ENCODE data around the gene ELOVL6.

The ELOVL6 gene

DNA sequence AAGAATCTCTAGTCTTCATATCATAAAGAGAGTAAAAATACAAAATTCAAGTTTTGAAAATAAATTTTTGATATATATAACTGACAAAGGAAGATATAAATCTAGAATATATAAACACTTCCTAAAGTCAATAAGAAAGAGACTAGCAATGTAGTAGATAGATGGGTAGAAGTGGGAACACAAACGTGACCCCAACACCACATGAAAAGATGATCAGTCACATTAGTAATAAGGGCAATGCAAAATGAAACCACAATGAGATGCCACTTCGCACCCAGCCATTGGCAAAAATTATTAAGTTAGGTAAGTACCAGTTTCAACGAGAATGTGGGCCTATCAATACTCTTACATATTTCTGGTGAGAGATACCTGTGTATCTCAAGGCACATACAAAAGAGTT, 179.3 kb downstream of the ELOVL6 start:
- no peak for DNase-seq

DNA sequence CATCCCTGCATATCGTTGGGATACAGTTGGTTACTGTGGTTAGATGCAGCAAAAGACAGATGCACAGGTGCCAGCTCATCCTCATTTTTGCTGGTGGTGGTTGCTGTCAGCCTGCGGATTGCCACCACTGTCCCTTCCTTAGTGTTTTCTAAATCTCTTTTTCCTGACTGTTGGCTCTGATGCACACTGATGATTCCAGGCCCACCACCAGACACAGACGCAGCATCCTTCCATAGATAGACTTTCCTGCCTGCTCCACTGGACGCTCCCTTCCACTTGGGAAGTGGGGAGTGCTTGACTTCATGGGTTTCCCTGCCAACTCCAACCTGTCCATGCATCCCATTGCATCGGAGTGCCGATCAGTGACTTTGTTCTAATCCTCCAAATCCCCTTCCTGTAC, 184.2 kb downstream of the ELOVL6 start:
- no peak for DNase-seq

DNA sequence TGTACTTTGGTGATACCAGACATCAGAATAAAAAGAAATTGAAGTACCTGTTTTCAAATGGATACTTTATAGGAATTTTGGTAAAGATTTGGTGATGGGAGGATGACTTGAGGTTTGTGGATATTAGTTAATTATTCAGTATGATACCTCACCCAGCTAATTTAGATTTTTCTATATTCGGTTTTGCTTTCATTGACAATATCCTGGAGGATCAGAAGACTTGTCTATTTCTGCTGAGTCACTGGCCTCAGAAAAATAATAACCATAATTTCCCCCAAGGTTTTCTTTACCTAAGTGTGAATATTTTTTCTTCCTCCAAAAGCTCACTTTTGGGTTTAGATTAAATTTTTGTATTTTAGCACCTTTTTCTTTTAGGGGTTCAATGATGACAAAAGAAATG, 185.5 kb downstream of the ELOVL6 start:
- DNase-seq = no peak

DNA sequence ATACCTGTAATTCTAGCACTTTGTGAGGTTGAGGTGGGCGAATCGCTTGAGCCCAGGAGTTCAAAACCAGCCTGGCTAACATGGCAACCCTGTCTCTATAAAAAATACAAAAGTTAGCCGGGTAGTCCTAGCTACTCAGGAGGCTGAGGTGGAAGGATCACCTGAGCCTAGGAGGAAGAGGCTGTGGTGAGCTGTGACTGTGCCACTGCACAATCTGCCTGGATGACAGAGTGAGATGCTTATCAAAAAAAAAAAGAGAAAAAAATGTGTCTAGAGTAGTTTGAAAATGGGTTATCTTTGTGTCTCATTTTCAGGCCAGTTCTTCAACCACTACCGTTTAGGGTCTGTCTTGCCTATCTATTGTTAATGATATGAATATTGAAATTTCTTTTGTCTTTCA, 187.6 kb downstream of the ELOVL6 start:
- no peak for DNase-seq

DNA sequence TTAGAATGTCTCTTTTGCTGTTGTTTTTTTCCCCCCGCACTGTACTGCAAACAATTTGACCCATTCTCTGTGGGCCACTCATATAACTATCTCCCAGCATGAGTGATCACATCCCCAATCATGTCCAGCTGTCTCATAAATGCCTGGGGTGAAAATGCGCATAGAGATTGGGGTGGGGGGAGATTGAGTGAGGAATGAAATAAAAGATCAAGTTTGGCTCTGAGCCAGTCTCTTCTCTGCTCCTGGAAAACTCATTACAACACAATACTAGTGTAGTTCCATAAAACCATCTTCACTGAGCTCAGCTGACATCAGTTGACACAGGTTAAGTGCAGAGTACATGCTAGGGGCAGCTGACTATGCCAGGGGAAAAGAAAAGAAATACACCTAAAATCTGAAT, 188.9 kb downstream of the ELOVL6 start:
- DNase-seq = no peak

DNA sequence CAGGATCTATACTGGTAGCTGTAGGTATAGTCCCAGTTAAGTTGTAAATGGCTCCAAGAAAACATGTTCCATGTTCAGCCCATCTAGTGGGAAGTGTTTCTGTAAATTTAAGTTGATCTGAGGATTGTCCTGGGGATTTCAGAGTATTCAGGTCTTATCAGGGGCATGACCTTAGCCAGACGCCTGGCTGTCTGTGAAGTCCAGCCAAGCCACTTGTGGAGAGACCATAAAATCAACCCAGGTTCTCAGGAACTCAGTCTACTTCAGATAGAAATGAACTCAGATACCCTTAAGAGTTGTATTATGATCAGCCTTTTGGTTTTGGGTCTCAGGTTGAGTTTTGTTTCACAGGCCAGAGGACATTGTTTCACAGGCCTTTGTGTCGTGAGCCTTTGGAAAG, 189.9 kb downstream of the ELOVL6 start:
- DNase-seq = no peak

DNA sequence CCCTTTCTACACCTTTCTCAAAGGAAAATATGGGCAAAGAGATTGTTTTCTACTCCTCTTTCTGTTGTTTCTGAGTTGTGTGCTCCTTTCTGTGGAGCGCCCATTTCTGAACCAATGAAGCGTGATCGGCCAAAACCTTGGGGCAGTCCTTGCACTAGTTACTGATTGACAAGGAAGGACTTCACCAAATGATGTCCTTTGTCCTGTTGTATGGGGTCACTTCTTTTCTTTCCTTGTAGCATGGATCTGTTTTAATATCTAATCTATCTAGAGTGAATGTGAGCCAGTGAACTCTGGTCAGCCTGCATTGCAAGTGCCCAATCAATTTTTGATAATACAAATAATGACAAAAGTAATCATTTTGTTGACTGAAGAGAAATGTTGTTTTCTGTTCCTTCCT, 191.2 kb downstream of the ELOVL6 start:
- DNase-seq = no peak

DNA sequence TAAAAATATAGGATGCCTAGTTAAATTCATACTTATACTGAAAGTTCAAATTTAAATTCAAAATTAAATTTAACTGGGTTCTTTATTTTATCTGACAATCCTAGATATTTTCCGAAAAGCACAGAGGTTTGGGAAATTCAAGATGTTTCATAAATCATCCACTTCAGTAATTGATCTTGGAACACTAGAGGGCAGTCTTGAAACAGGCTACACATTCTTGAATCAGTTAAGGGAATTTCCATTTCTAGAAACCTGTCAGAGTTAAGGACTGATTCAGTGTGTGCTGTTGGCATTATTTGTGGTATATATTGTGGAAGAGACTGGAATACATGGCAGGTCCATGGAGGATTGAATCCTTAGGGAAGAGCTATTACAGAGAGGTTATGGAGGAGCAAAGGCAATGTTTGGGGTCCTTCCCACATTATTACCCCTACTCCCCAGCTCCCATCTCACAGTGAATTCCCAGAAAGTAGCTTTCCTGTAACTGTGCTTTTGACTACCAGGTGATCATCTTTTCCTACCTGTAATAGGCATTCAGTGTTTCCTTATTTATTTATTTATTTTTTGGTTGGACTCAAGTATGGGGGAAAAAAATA, 192.9 kb downstream of the ELOVL6 start:
- peak; percentile 69 for DNase-seq

DNA sequence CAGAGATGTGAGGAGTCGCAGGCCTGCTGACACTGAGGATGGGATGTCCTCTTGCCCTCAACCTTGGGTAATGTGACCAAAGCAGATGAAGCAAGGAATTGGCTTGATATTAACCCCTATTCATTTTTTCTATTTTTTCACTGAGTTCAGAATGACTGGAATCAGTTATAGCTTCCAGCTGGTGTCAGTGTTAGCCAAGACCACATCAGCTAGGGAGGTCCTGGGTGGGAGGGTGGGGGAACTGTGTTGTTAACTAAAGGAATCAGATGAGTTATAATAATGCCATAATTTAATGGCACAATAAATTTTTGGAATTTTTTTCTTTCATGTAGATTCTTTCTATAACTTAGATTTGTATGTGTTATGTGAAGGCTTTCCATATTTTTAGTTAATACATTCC, 193.9 kb downstream of the ELOVL6 start:
- DNase-seq = no peak

DNA sequence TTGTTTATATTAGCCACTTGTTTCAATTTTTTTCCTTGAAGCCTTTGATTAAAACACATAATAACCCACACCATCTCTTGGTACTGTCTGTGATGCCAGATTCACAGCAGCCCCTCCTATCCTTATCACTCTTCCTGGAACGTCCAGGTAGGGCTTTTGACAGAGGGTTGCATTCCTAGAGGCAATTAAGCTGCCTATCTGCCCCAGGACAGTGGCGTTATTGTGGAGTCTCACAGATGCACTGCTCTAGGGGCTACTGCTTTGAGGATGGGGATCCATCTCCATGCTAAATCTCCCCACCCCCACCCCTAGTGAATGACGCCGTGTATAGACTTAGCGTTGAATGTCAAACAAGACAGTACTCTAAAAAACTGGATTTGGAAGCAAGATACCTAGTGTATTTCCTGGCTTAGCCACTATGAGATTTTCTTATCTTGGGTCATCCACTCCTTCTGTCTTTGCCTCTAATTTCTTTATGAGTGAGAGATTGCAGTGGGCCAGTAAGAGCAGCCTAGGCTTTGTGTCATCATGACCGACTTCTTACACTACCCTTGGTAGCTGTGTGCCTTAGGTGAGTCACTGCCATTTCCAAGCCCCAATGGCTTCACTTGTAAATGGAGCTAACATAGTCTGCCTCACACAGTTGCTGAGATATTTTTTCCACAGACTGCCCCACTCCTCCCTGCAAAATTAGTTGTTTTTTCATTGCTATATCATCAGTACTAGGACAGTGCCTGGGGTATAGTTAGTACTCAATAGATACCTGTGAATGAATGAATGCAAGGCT, 194.8 kb downstream of the ELOVL6 start:
- DNase-seq = no peak

DNA sequence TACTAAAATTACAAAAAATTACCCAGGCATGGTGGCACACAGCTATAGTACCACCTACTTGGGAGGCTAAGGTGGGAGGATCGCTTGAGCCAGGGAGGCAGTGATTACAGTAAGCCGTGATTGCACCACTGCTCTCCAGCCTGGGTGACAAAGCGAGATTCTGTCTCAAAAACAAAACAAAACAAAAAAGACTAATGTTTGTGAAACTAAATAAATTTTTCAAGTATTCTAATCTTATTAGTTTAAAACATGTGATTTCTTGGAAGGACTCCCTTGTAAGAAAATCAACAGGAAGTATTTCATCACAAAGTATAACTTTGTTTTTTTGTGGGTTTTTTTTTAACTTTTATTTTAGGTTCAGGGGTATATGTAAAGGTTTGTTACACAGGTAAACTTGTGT, 196.1 kb downstream of the ELOVL6 start:
- DNase-seq = no peak

DNA sequence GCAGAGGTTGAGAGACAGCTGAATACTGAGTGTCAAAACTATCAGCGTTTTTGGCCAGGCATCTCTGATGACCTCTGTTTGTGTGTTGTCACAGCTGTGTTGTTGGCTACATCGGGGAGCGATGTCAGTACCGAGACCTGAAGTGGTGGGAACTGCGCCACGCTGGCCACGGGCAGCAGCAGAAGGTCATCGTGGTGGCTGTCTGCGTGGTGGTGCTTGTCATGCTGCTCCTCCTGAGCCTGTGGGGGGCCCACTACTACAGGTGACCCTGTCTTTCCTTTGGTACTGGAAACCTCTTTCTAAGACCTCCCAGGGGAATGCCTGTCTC, 198.9 kb downstream of the ELOVL6 start:
- DNase-seq = no peak

DNA sequence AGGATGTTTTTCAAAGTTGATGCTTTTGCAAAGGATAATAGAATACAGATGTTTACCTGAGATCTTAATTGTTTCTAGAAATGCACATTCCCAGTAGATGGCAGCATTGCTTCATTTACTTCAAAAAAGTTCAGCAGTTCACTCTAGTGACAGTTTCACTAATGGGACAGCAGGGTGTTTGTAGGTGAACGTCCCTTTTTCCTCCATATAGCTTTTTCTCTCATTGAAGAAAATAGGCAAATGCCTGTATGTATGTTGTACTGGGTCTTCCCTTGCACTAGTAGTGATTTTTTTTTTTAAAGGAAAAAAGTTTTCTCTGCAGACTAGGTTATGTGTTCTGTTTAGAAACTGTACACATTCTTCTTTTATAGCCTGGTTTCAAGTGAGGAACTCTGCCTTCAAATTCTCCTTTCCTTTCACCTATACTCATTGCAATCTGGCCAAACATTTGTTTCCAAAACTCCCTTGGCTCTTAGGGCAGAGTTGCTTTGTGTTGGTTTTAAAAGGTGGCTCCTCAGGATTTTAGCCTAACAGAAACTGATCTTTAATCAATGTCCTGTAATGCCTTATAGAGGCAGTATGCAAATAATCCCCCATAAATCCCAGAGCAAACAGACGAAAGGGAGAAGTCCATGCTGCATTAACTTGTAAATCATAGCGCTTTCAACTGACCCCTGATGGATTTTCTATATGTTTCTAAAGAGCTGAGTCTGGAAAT, 199.4 kb downstream of the ELOVL6 start:
- peak; percentile 74 for DNase-seq

DNA sequence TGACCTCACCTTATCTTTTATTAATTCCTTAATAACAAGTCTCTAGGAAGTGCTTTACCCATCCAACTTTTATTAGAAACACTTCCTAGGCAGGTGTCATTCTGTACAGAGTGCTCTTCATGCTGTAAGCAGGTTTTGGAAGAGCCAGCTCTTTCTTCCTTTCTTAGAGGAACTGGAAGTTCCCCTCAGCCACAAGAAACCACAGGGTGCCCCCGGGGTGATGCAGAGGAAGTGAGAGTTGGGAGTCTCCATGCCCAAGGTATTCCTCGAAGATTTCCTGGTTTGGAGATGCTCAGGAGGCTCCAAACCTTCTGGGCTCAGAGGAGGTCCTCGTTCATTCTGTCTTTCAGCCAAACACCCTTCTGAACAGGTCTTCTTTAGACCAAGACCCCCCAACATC, 201.9 kb downstream of the ELOVL6 start:
- DNase-seq = no peak
